Measurements from ENCODE around the gene SORL1-AS1.

DNA sequence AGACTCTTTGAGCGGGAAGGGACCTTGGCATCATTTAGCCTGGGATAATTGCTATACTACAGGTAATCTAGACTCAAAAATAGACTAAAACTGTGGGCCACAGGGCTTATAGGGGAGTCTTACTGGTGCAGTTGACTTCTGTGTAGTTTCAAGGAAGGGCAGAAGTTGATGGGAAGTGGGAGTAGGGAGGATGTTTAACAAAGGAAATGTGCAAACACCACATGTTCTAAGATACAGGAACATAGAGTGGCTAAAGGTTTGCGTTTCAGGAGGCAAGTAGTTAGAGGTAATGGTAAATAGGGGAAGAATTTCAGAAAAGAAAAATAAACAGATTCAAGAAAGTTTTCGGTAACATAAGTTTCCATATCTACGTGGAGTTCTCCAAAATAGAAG is 15.1 kb downstream of the SORL1-AS1 start:
- TF ChIP-seq NFRKB (IDR thresholded peaks at IDR 0.05) (no peak), L3MBTL2 (conservative IDR thresholded peaks at IDR 0.05) (no peak)
